ENCODE measurements around the gene NELFCD. TPM values are rescaled to one million over a fixed set of nuclear protein-coding genes. Genes with fewer than 3 reads are reported as not detected.
A peak's percentile ranks its signal among the peaks of the same experiment; 100 is the strongest.
"Not testable (repeated sequence)": the region's sequence is repeated elsewhere in the genome, so short reads cannot be mapped to it uniquely, and the experiment has no call there.

The NELFCD gene
- total and polyA plus RNA-seq, 4 experiments from 2014 or later, result 72.6 to 93.3 (median 82.8) TPM

GRCh38 chr20:59010995-59011873, 30.2 kb downstream of the NELFCD start:
- intact Hi-C loops (cut with micrococcal nuclease), result no loop called here
- no peaks in the 10 kb centered on the region for H3K36me3 Mint-ChIP-seq
- peak overlapping the region in 4 of 7 donors; percentile 41 to 73 (median 45) for H3K27ac Mint-ChIP-seq
- H3K9me3 Mint-ChIP-seq, result no peaks in the 10 kb centered on the region
- ChIA-PET CTCF (ENCODE audit: partially characterized antibody) (no interaction called here), POLR2A (ENCODE audit: partially characterized antibody) (interaction anchor here (1.7 to 1.8 kb wide), 2 partner anchors 18 to 21 kb away, joined by 3 to 6 read pairs; partner anchors contain the start of gene ATP5F1E)
- Histone ChIP-seq H3K4me3 (ENCODE audit: low read length in 2 of 2) (no peak overlapping the region), H3K27ac (ENCODE audit: low read depth, low read length) (no peak overlapping the region), H3K4me1 (ENCODE audit: insufficient read depth, low read length) (peaks cover 34% of the 10 kb centered on the region), H3K27me3 (ENCODE audit: insufficient read depth, low read length) (no peaks in the 10 kb centered on the region), H3K9me3 (ENCODE audit: control insufficient read depth in 1 of 2, low read length in 2 of 2) (no peaks in the 10 kb centered on the region), H3K36me3 (ENCODE audit: insufficient read depth, low read length) (no peaks in the 10 kb centered on the region)
- H3K4me3 Mint-ChIP-seq, result peak overlapping the region in 2 of 8 donors; percentile 1 to 26
- no peaks in the 10 kb centered on the region for H3K27me3 Mint-ChIP-seq
- H3K4me1 Mint-ChIP-seq, result peaks cover 20 to 40% (median 26%) of the 10 kb centered on the region in 4 donors
- no peak for DNase-seq

GRCh38 chr20:59011874-59012157, 30.8 kb downstream of the NELFCD start:
- H3K9me3 Mint-ChIP-seq; intact Hi-C loops (cut with micrococcal nuclease); DNase-seq; POLR2A ChIA-PET (ENCODE audit: partially characterized antibody); H3K4me3 ChIP-seq (ENCODE audit: low read length in 2 of 2); H3K36me3 Mint-ChIP-seq; H3K36me3 ChIP-seq (ENCODE audit: insufficient read depth, low read length); H3K9me3 ChIP-seq (ENCODE audit: control insufficient read depth in 1 of 2, low read length in 2 of 2); H3K27ac ChIP-seq (ENCODE audit: low read depth, low read length); H3K4me3 Mint-ChIP-seq; H3K27me3 ChIP-seq (ENCODE audit: insufficient read depth, low read length); CTCF ChIA-PET (ENCODE audit: partially characterized antibody); H3K27me3 Mint-ChIP-seq: not testable (repeated sequence)
- Mint-ChIP-seq H3K4me1 (peaks cover 25 to 46% (median 30%) of the 10 kb centered on the region in 4 donors), H3K27ac (peak overlapping the region in 2 of 7 donors; percentile 12 to 24)
- H3K4me1 ChIP-seq (ENCODE audit: insufficient read depth, low read length), result peaks cover 36% of the 10 kb centered on the region

GRCh38 chr20:59013031-59013951, 32.2 kb downstream of the NELFCD start:
- no peaks in the 10 kb centered on the region for H3K36me3 ChIP-seq (ENCODE audit: insufficient read depth, low read length)
- H3K4me3 Mint-ChIP-seq, result peak overlapping the region in 4 of 8 donors; percentile 3 to 63 (median 52)
- H3K9me3 ChIP-seq (ENCODE audit: control insufficient read depth in 1 of 2, low read length in 2 of 2), result no peaks in the 10 kb centered on the region
- no peak overlapping the region for H3K27ac ChIP-seq (ENCODE audit: low read depth, low read length)
- H3K4me1 ChIP-seq (ENCODE audit: insufficient read depth, low read length), result peaks cover 31% of the 10 kb centered on the region
- H3K4me1 Mint-ChIP-seq, result peaks cover 30 to 49% (median 37%) of the 10 kb centered on the region in 4 donors
- CTCF ChIA-PET (ENCODE audit: partially characterized antibody), result no interaction called here
- no peak for DNase-seq
- intact Hi-C loops (cut with micrococcal nuclease), result no loop called here
- no peaks in the 10 kb centered on the region for H3K27me3 ChIP-seq (ENCODE audit: insufficient read depth, low read length)
- H3K27me3 Mint-ChIP-seq, result no peaks in the 10 kb centered on the region
- H3K36me3 Mint-ChIP-seq, result no peaks in the 10 kb centered on the region
- no peaks in the 10 kb centered on the region for H3K9me3 Mint-ChIP-seq
- no peak overlapping the region for H3K4me3 ChIP-seq (ENCODE audit: low read length in 2 of 2)
- peak overlapping the region; percentile 43 to 79 (median 60) for H3K27ac Mint-ChIP-seq
- POLR2A ChIA-PET (ENCODE audit: partially characterized antibody), result interaction anchor here (1.2 kb wide), 1 partner anchor 19 kb away, joined by 5 read pairs; the partner anchor contains the start of gene ATP5F1E

- H3K4me3 ChIP-seq (ENCODE audit: low read length in 2 of 2), result no peak overlapping the region
- peaks cover 31% of the 10 kb centered on the region for H3K4me1 ChIP-seq (ENCODE audit: insufficient read depth, low read length)
- H3K36me3 Mint-ChIP-seq, result peaks cover 0 to 2% of the 10 kb centered on the region in 2 donors
- no peaks in the 10 kb centered on the region for H3K27me3 Mint-ChIP-seq
- peak; percentile 51 to 58 (median 54) for DNase-seq
- H3K27ac ChIP-seq (ENCODE audit: low read depth, low read length), result no peak overlapping the region
- no peaks in the 10 kb centered on the region for H3K36me3 ChIP-seq (ENCODE audit: insufficient read depth, low read length)
- H3K9me3 ChIP-seq (ENCODE audit: control insufficient read depth in 1 of 2, low read length in 2 of 2), result no peaks in the 10 kb centered on the region
- CTCF ChIA-PET (ENCODE audit: partially characterized antibody), result no interaction called here
- intact Hi-C loops (cut with micrococcal nuclease), result no loop called here
- H3K27ac Mint-ChIP-seq, result peak overlapping the region; percentile 3 to 79 (median 50)
- H3K4me1 Mint-ChIP-seq, result peaks cover 30 to 49% (median 37%) of the 10 kb centered on the region in 4 donors
- no peaks in the 10 kb centered on the region for H3K9me3 Mint-ChIP-seq
- H3K4me3 Mint-ChIP-seq, result peak overlapping the region in 6 of 8 donors; percentile 3 to 63 (median 36)
- no peaks in the 10 kb centered on the region for H3K27me3 ChIP-seq (ENCODE audit: insufficient read depth, low read length)
- POLR2A ChIA-PET (ENCODE audit: partially characterized antibody), result interaction anchor here (1.2 kb wide), 1 partner anchor 18 kb away, joined by 5 read pairs; the partner anchor contains the start of gene ATP5F1E
These were observed 33.0 kb downstream of the NELFCD start for GRCh38 chr20:59013959-59014608.

GRCh38 chr20:59014680-59015389, 33.8 kb downstream of the NELFCD start:
- Histone ChIP-seq H3K4me3 (ENCODE audit: low read length in 2 of 2) (no peak overlapping the region), H3K4me1 (ENCODE audit: insufficient read depth, low read length) (peaks cover 31% of the 10 kb centered on the region), H3K27ac (ENCODE audit: low read depth, low read length) (no peak overlapping the region), H3K36me3 (ENCODE audit: insufficient read depth, low read length) (no peaks in the 10 kb centered on the region), H3K27me3 (ENCODE audit: insufficient read depth, low read length) (no peaks in the 10 kb centered on the region), H3K9me3 (ENCODE audit: control insufficient read depth in 1 of 2, low read length in 2 of 2) (no peaks in the 10 kb centered on the region)
- Mint-ChIP-seq H3K27me3 (no peaks in the 10 kb centered on the region), H3K4me3 (peak overlapping the region in 1 of 8 donors; percentile 63), H3K4me1 (peaks cover 30 to 49% (median 37%) of the 10 kb centered on the region in 4 donors), H3K36me3 (peaks cover 0 to 3% of the 10 kb centered on the region in 2 donors), H3K27ac (peak overlapping the region in 2 of 7 donors; percentile 10 to 58), H3K9me3 (no peaks in the 10 kb centered on the region)
- CTCF ChIA-PET (ENCODE audit: partially characterized antibody), result interaction anchor here (0.6 kb wide), 1 partner anchor 834 kb away, joined by 3 read pairs; no protein-coding TSS in a partner anchor
- POLR2A ChIA-PET (ENCODE audit: partially characterized antibody), result interaction anchor here (1.0 to 4.1 kb wide), 2 partner anchors 17 to 33 kb away, joined by 3 to 19 read pairs; partner anchors contain the start of gene ATP5F1E
- DNase-seq, result no peak
- intact Hi-C loops (cut with micrococcal nuclease), result no loop called here

- peaks cover 30 to 49% (median 37%) of the 10 kb centered on the region in 4 donors for H3K4me1 Mint-ChIP-seq
- no peak overlapping the region for H3K27ac Mint-ChIP-seq
- H3K27me3 ChIP-seq (ENCODE audit: insufficient read depth, low read length), result no peaks in the 10 kb centered on the region
- no peaks in the 10 kb centered on the region for H3K9me3 Mint-ChIP-seq
- no peaks in the 10 kb centered on the region for H3K27me3 Mint-ChIP-seq
- peaks cover 31% of the 10 kb centered on the region for H3K4me1 ChIP-seq (ENCODE audit: insufficient read depth, low read length)
- intact Hi-C loops (cut with micrococcal nuclease), result no loop called here
- H3K9me3 ChIP-seq (ENCODE audit: control insufficient read depth in 1 of 2, low read length in 2 of 2), result no peaks in the 10 kb centered on the region
- H3K36me3 Mint-ChIP-seq, result peaks cover 0 to 3% of the 10 kb centered on the region in 2 donors
- no peak overlapping the region for H3K27ac ChIP-seq (ENCODE audit: low read depth, low read length)
- CTCF ChIA-PET (ENCODE audit: partially characterized antibody), result no interaction called here
- DNase-seq, result no peak
- H3K4me3 Mint-ChIP-seq, result no peak overlapping the region
- POLR2A ChIA-PET (ENCODE audit: partially characterized antibody), result interaction anchor here (1.0 to 4.1 kb wide), 2 partner anchors 16 to 33 kb away, joined by 3 to 19 read pairs; partner anchors contain the start of gene ATP5F1E
- no peak overlapping the region for H3K4me3 ChIP-seq (ENCODE audit: low read length in 2 of 2)
- H3K36me3 ChIP-seq (ENCODE audit: insufficient read depth, low read length), result no peaks in the 10 kb centered on the region
These were observed 34.4 kb downstream of the NELFCD start for GRCh38 chr20:59015411-59015810.

Data from CD4-positive, alpha-beta memory T cell (primary cell).